HCT116 (cell line): Measurements from ENCODE around the gene SNRPA1. TPM values are rescaled to one million over a fixed set of nuclear protein-coding genes. Genes with fewer than 3 reads are reported as not detected.
"Not testable (repeated sequence)": the region's sequence is repeated elsewhere in the genome, so short reads cannot be mapped to it uniquely, and the experiment has no call there.

Experiments used
- ATAC-seq: fragments of 200-7000 bp; cut with Tn5 transposase; 2 replicates; pipeline ENCODE4 v1.9.1; 2020; ENCODE audit warnings: mild to moderate bottlenecking, moderate library complexity
- BruUV-seq: library from RNA; stranded (reverse); fragments of 400-500 nt; replicated peaks from 2 replicates; lab custom pipeline; 2021; lab: Mats Ljungman, UMichigan
- CTCF ChIA-PET: fragments of 300-600 bp; sonication (Branson Sonifier 250); formaldehyde crosslinking; loops from one replicate; lab custom pipeline; 2021; ENCODE audit warnings: antibody characterized with exemption; lab: Charles Lee
- POLR2A ChIA-PET: fragments of 300-600, 350-600 bp; sonication (Branson Sonifier 250); formaldehyde crosslinking; loops from one replicate; lab custom pipeline; 2021; ENCODE audit warnings: antibody characterized with exemption; lab: Charles Lee
- RAD21 ChIA-PET, 2 experiments: fragments of 300-600 bp; sonication (Branson Sonifier 250); formaldehyde crosslinking; loops; one replicate each; lab custom pipeline; 2023; ENCODE audit warnings: low total read pairs in 2 of 2; ENCODE audit not compliant: uncharacterized antibody in 2 of 2, unreplicated experiment in 2 of 2, low non-redundant PET in 1 of 2; lab: Charles Lee
- DNase-seq: peaks from one replicate; pipeline ENCODE4 v3.0.0-alpha.2; 2010; ENCODE audit warnings: low read depth, low spot score
- H2AFZ ChIP-seq: fragments of 200-600 bp; shearing (Covaris generic), sonication (generic); 2 replicates; pipeline ENCODE4 v1.6.1; 2017; ENCODE audit warnings: low read depth, mixed run types, mixed read lengths, antibody characterized with exemption, low read length; ENCODE audit not compliant: poor library complexity, severe bottlenecking
- H3K27ac ChIP-seq: 2 replicates; pipeline ENCODE4 v1.5.1; 2012; ENCODE audit warnings: low read depth, low read length
- H3K27me3 ChIP-seq: fragments of 200-600 bp; sonication (generic); 2 replicates; pipeline ENCODE4 v1.6.1; 2016; ENCODE audit warnings: mixed run types, low read length, mixed read lengths; ENCODE audit not compliant: insufficient read depth
- H3K36me3 ChIP-seq, 2 experiments: fragments of 200-500 bp in 1 of 2; fragments of 200-600 bp in 1 of 2; sonication (Bioruptor generic) in 1 of 2; sonication (generic) in 1 of 2; 2 replicates each; pipeline versions ENCODE4 v1.5.1 to v1.6.1; 2014 to 2016; ENCODE audit warnings: low read length in 2 of 2, inconsistent platforms in 1 of 2, mixed read lengths in 1 of 2, mixed run types in 1 of 2; ENCODE audit not compliant: insufficient read depth in 2 of 2, control insufficient read depth in 1 of 2
- H3K4me1 ChIP-seq, 2 experiments: fragments of 200-600 bp in 1 of 2; sonication (generic) in 1 of 2; 2 replicates each; pipeline versions ENCODE4 v1.5.1 to v1.6.1; 2012 to 2017; ENCODE audit warnings: low read length in 2 of 2, inconsistent platforms in 1 of 2, mild to moderate bottlenecking in 1 of 2, mixed read lengths in 1 of 2, mixed run types in 1 of 2, moderate library complexity in 1 of 2; ENCODE audit not compliant: insufficient read depth in 2 of 2, control insufficient read depth in 1 of 2
- H3K4me2 ChIP-seq: fragments of 200-600 bp; sonication (generic); 2 replicates; pipeline ENCODE4 v1.6.1; 2017; ENCODE audit warnings: mixed run types, low read length, mixed read lengths
- H3K4me3 ChIP-seq, 2 experiments: fragments of 200-600 bp in 1 of 2; sonication (generic) in 1 of 2; replicated peaks in 1 of 2; 2 replicates each; pipeline ENCODE4 v1.5.1; 2011 to 2016; ENCODE audit warnings: low read length in 2 of 2, control low read depth in 1 of 2, low read depth in 1 of 2, mild to moderate bottlenecking in 1 of 2, mixed read lengths in 1 of 2, mixed run types in 1 of 2
- H3K79me2 ChIP-seq: fragments of 200-600 bp; sonication (generic); 2 replicates; pipeline ENCODE4 v1.6.1; 2017; ENCODE audit warnings: mild to moderate bottlenecking, mixed run types, low read length, moderate library complexity, mixed read lengths; ENCODE audit not compliant: insufficient read depth
- H3K9ac ChIP-seq: fragments of 200-600 bp; sonication (generic); 2 replicates; pipeline ENCODE4 v1.6.1; 2016; ENCODE audit warnings: low read length, mixed read lengths
- H3K9me2 ChIP-seq: fragments of 200-600 bp; sonication (generic), shearing (Covaris generic); 2 replicates; pipeline ENCODE4 v1.6.1; 2017; ENCODE audit warnings: mixed run types, mild to moderate bottlenecking, moderate library complexity; ENCODE audit not compliant: insufficient read depth
- H3K9me3 ChIP-seq, 2 experiments: fragments of 200-500 bp in 1 of 2; fragments of 200-600 bp in 1 of 2; sonication (Bioruptor generic) in 1 of 2; sonication (generic) in 1 of 2; 2 replicates each; pipeline ENCODE4 v1.6.1; 2014 to 2017; ENCODE audit warnings: low read length in 2 of 2, mixed read lengths in 2 of 2, inconsistent platforms in 1 of 2, low read depth in 1 of 2, mild to moderate bottlenecking in 1 of 2, mixed run types in 1 of 2, moderate library complexity in 1 of 2; ENCODE audit not compliant: control insufficient read depth in 1 of 2, insufficient read depth in 1 of 2
- H4K20me1 ChIP-seq: fragments of 200-600 bp; sonication (generic), shearing (Covaris generic); 2 replicates; pipeline ENCODE4 v1.6.1; 2017; ENCODE audit warnings: mixed run types, mild to moderate bottlenecking, moderate library complexity; ENCODE audit not compliant: insufficient read depth
- CBX3 ChIP-seq: IDR thresholded peaks from 2 replicates; pipeline ENCODE4 v1.6.1; 2012; ENCODE audit warnings: low read depth
- EZH2 ChIP-seq: fragments of 200-600 bp; sonication (generic); IDR thresholded peaks from 2 replicates; pipeline ENCODE4 v1.6.1; 2017; ENCODE audit warnings: antibody characterized with exemption, mixed run types
- JUND ChIP-seq: IDR thresholded peaks from 2 replicates; pipeline ENCODE4 v1.6.1; 2012
- POLR2AphosphoS5 ChIP-seq: IDR thresholded peaks from 2 replicates; pipeline ENCODE4 v1.6.1; 2011; ENCODE audit warnings: mild to moderate bottlenecking, low read depth, low read length, moderate library complexity
- SIN3A ChIP-seq: IDR thresholded peaks from 2 replicates; pipeline ENCODE4 v1.6.1; 2012; ENCODE audit warnings: low read depth
- SP1 ChIP-seq: IDR thresholded peaks from 2 replicates; pipeline ENCODE4 v1.6.1; 2012; ENCODE audit warnings: low read depth
- SRF ChIP-seq: IDR thresholded peaks from 2 replicates; pipeline ENCODE4 v1.6.1; 2012; ENCODE audit warnings: low read depth
- TCF7L2 ChIP-seq: IDR thresholded peaks from 2 replicates; pipeline ENCODE4 v1.7.0; 2011; ENCODE audit warnings: borderline replicate concordance, inconsistent platforms; ENCODE audit not compliant: insufficient read depth, insufficient read length; ENCODE audit errors: extremely low read depth
- ZFX ChIP-seq: fragments of 450-650 bp; IDR thresholded peaks from 2 replicates; pipeline ENCODE4 v1.6.1; 2017
- ZNF274 ChIP-seq: fragments of 200-500 bp; sonication (Bioruptor generic); IDR thresholded peaks from 2 replicates; pipeline ENCODE4 v1.6.1; 2014; ENCODE audit warnings: mild to moderate bottlenecking, low read depth, low read length, inconsistent platforms
- intact Hi-C: fragments of 100-400 bp; cut with micrococcal nuclease; formaldehyde crosslinking; loops from 2 replicates; pipeline ENCODE4 v1.10.0; 2022
- total RNA-seq: library from RNA; stranded (reverse); gene quantifications from one replicate; pipeline ENCODE4 v1.2.1, GENCODE V29; 2021; ENCODE audit not compliant: unreplicated experiment
- TF ChIP-seq, protein P1 (sequence below): IDR thresholded peaks from 2 replicates; pipeline ENCODE4 v1.6.1; 2012

The SNRPA1 gene
- total RNA-seq, 1 experiment from 2014 or later = 104 TPM

DNA sequence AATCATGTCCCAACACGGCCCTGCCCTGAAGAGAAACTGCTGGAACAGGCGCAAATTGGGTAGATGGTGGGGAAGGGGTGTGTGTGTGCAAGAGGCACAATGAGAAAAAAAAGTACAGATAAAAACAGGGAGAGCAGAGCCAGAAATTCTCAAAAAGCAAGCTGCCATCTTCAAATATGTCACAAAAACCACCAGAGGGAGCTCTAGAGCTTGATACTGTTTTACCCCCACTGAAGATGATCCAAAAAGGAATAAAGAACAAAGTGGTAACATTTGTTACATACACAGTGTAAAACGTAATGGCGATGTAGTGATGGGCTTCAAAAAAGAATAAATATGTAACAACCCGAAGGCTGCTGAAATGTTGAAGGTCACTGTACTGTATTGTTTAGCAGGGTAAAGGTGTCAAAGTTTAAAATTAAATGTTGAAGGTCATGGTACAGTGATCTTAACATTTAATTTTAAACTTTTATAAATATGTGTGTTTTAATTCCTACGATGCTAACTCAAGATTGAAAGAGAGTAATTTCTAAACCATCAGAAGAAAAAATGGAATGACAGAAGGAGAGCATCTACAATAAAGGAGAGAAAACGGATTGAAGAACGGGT, 6.0 kb downstream of the SNRPA1 start (continued):
- TF ChIP-seq SRF (no peak), SIN3A (no peak), JUND (no peak)

DNA sequence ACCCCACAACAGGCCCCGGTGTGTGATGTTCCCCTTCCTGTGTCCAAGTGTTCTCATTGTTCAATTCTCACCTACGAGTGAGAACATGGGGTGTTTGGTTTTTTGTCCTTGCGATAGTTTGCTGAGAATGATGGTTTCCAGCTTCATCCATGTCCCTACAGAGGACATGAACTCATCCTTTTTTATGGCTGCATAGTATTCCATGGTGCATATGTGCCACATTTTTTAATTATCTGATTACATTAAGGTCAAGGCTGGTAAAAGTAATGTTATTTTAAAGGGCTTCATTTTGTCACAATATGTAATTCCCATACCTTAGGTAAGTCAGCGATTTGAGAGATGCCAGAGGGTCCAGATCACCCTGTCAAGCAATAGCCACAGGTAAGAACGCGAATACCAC, 7.7 kb downstream of the SNRPA1 start:
- Histone ChIP-seq H3K36me3 (peaks cover 54 to 67% of the 10 kb centered on the region in 2 experiments), H3K79me2 (peaks cover 84% of the 10 kb centered on the region), H3K4me1 (peaks cover 5 to 16% of the 10 kb centered on the region in 2 experiments; a peak in 3 of 4 replicates), H4K20me1 (peaks cover 42% of the 10 kb centered on the region; the same call in 1 of the 2 replicates)
- H3K9me3 ChIP-seq, ATAC-seq, H2AFZ ChIP-seq, H3K9me2 ChIP-seq, H3K9ac ChIP-seq, RAD21 ChIA-PET, H3K4me2 ChIP-seq, BruUV-seq, DNase-seq, intact Hi-C loops, POLR2A ChIA-PET, H3K27me3 ChIP-seq, H3K4me3 ChIP-seq, H3K27ac ChIP-seq: not testable (repeated sequence)
- CTCF ChIA-PET = interaction anchor here (2.9 kb wide), 1 partner anchor 354 kb away, joined by 20 read pairs; no protein-coding TSS in a partner anchor

DNA sequence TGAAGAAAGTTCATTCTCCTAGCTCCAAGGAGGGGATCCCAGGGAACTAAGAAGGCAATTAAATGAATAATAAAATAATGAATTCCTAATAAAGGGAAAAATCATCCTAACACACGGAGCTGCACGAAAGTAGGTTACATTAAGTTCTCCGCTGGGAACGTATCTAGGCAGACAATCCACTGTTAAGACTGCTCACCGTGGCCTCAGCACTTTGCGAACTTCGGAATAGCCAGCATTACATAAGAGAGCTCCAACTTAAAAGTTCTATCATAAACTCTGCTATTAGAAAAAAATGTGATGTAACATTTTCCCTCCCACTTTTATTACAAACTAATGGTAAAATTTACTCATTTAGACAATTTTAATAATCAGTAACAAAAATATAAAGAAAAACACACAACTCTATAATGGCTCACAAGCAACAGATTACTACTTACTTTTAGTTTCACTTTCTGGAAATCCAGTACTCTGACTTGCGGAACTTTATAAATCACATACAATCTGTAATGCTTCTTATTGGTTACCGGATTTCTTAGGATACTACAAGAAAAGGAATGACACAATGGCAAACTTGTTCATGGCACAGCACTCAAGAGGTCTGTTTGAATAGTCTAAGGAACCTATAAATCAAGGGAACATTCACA, 8.5 kb downstream of the SNRPA1 start:
- POLR2A ChIA-PET = no interaction called here
- RAD21 ChIA-PET = no interaction called here
- no peaks in the 10 kb centered on the region for H3K9me2 ChIP-seq
- ATAC-seq = no peak
- H3K27ac ChIP-seq = no peak overlapping the region
- BruUV-seq = no TSS peak
- no peaks in the 10 kb centered on the region for H3K27me3 ChIP-seq
- H2AFZ ChIP-seq = no peak overlapping the region
- peaks cover 82% of the 10 kb centered on the region for H3K79me2 ChIP-seq
- H3K36me3 ChIP-seq = peaks cover 61 to 66% of the 10 kb centered on the region in 2 experiments
- no peak for DNase-seq
- no peak overlapping the region for H3K4me3 ChIP-seq
- CTCF ChIA-PET = no interaction called here
- H4K20me1 ChIP-seq = peaks cover 34% of the 10 kb centered on the region; the same call in 1 of the 2 replicates
- TF ChIP-seq SIN3A (no peak), ZFX (no peak), SP1 (no peak), TCF7L2 (no peak), POLR2AphosphoS5 (no peak), CBX3 (no peak), SRF (no peak), EZH2 (no peak), ZNF274 (no peak)
- TF ChIP-seq, protein P1, sequence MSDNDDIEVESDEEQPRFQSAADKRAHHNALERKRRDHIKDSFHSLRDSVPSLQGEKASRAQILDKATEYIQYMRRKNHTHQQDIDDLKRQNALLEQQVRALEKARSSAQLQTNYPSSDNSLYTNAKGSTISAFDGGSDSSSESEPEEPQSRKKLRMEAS = no peak
- H3K4me2 ChIP-seq = no peak overlapping the region
- H3K4me1 ChIP-seq = peaks cover 0 to 13% of the 10 kb centered on the region in 2 experiments; a peak in 2 of 4 replicates
- H3K9me3 ChIP-seq = no peaks in the 10 kb centered on the region
- no peak overlapping the region for H3K9ac ChIP-seq
- intact Hi-C loops = no loop called here
